NCI-H1092 (cell line): ENCODE data around the gene TYMS.

ENCODE experiments used
- DNase-seq: peaks from one replicate; lab custom pipeline; 2025; lab: John Stamatoyannopoulos, UW

Gene TYMS

DNA sequence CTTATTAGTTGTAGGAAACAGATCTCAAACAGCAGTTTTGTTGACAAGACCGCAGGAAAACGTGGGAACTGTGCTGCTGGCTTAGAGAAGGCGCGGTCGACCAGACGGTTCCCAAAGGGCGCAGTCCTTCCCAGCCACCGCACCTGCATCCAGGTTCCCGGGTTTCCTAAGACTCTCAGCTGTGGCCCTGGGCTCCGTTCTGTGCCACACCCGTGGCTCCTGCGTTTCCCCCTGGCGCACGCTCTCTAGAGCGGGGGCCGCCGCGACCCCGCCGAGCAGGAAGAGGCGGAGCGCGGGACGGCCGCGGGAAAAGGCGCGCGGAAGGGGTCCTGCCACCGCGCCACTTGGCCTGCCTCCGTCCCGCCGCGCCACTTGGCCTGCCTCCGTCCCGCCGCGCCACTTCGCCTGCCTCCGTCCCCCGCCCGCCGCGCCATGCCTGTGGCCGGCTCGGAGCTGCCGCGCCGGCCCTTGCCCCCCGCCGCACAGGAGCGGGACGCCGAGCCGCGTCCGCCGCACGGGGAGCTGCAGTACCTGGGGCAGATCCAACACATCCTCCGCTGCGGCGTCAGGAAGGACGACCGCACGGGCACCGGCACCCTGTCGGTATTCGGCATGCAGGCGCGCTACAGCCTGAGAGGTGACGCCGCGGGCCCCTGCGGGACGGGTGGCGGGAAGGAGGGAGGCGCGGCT is at the start of gene TYMS:
Gene TYMS, plus strand, starts transcription at position 343 of the 690 bp plus-strand sequence. Its CDS starts 90 bp downstream, at position 433.
- peak; percentile 67 for DNase-seq

DNA sequence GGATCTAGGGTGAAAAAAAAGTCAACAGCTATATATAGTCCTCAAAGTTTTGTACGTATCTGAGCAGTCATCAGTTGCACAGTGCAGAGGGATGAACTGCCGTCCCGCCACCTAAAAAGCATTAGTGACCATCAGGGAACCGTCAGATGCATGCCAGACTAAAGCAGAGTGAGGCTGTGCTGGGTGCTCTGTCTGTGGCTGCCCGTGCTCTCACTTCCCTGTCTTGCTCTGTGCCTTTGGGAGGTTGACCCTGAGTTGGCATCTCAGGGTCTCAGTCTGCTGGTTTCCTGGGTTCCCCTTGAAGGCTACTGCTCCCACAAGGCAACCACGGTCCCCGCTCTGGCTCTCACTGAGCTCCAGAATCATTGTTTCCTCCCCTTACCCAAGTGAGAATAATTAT is 49.5 kb upstream of the TYMS start:
- DNase-seq = no peak

DNA sequence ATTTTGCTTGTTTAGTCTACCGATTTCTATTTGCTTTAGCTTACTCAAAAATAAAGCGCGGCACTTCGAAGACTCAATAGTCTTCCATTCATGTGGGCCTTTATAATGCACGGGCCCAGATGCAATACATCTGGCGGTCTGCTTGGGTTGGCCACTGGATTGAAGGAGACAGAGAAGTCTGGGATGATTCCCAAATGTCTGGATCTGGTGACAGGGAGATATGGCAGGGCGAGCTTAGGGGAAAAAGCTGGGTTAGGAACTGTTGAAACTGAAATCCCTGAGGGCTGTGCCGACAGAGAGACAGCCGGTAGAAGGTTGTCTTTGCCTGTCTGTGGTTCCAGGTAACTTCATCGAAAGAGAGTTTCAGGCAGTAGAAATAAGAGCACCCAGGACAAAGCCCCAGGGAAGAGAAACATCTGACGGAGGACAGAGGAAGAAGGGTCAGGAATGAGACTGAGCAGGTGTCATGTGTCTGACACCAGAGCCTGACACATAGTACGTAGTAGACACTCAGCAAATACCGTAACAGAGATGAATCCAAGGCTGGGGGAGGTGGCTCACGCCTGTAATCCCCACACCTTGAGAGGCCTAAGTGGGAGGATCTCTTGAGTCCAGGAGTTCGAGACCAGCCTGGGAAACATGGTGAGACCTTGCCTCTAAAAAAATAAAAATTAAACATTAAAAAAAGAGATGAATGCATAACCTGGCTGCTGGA is 47.1 kb upstream of the TYMS start:
- DNase-seq = no peak

DNA sequence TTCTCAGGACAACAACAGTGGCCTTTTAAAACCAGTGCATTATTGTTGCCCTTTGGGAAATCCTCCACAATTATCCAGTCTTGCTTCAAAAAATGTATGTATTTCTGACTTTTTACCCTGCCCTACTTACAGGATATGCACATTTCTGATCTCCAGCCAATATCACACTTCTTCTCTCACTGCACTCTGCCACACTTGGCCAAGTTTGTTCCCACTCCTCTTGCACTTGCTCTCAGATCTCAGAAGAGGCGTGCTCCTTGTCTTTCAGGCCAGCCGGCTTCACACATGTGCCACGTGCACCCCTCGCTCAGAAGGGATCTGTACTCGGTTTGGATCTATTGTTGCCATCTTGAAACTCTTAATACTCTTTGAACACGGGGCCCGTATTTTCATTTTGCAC is 45.3 kb upstream of the TYMS start:
- no peak for DNase-seq

DNA sequence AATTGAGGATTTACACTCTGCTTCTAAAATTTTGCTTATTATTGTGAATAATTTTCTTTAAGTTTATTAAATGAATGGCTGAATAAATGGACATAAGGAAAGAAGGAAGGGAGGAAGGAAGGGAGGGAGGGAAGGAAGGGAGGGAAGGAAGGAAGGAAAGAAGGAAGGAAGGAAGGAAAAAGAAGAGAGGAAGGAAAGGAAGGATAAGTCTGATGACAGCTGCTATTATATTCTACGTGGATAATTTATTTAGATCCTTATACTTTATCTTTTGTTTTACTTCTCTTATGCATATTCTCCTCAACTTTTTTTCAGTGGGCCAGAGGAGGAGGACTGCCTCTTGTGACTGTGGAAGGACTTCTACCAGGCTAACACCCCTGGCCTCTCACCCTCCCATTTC is 43.3 kb upstream of the TYMS start:
- no peak for DNase-seq

DNA sequence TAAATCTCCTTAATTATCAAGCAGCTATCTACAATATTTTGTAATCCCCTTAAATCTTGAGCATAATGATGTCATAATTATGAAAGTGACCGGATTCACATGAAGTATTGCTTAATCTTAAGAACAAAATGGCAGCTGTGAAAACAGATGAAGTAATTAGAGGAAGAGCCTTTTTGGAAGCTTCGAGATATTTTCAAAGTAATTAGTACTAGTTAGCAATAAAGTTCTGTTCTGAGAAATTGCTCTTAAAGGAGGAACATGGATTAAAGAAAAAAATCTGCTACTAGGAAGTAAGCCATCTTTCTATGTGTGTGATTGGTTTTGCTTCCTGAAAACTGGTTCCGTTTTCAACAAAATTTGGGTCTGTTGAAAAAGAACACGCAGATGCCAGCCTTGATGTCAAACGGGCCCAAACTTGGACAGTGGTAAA is 42.3 kb upstream of the TYMS start:
- DNase-seq = no peak

DNA sequence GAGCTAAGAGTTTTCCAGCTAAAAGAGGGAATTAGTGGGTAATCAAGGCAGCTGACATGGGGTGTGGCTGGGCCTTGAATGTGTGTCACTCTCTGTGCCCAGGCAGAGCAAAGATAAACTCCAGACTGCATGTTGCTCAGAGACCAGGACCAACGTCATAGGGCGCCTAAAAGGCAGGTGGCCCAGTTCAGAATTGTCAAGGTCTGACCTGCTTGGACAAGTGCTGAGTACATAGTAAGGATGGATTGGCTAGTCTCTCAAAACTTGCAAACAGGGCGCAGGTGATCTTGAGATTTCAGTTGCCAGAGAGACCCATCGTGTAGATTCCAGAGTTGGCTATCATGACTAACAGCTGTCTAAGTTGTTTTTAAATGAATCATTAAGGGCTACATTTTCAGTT is 41.7 kb upstream of the TYMS start:
- no peak for DNase-seq

DNA sequence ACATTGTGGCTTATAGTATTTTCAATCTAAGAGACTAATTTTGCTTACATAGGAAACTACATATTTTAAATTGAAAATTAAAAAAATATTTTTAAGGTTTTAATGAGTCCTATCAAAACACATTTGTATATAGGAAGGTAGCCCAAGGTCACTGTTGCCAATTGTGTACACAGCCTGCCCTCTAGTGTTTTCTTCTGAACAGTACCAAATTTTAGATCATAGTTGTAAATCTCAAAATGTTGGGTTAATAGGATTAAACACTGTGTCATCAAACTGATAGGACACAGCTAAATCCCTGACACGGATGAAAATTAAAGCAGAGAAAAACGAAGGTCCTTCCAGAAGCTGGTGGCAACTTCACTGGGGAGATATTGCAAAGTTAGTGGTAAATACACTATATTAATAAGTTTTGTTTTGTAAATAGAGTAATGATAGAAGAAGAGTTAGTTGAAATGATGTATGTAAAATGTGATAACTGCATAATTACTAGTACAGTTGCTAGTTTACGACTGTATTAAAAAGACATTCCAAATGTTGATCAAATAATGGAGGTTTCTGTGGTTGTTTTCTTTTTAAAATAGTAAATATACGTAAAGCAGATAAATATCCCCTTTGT is 41.0 kb upstream of the TYMS start:
- DNase-seq = no peak

DNA sequence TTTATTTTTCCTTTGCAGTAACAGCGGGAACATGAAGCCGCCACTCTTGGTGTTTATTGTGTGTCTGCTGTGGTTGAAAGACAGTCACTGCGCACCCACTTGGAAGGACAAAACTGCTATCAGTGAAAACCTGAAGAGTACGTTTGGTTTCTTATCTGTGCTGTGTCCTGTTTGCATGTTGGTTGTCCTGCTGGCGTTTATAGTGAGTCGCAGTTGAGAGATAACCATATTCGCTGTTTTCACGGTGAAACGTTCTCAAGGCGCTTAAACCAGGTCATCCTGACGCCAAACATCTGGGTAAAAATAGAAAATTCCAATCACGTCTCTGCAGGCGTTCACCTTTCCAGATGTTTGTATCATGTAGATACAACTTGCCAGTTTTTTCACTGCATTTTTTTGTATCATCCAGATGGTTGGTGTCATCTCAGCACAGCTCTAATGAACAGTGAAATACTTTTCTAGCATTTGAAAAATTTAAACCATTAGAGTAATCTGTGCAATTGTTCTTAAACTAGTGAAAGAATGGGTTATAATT is 39.4 kb upstream of the TYMS start:
- DNase-seq = no peak

DNA sequence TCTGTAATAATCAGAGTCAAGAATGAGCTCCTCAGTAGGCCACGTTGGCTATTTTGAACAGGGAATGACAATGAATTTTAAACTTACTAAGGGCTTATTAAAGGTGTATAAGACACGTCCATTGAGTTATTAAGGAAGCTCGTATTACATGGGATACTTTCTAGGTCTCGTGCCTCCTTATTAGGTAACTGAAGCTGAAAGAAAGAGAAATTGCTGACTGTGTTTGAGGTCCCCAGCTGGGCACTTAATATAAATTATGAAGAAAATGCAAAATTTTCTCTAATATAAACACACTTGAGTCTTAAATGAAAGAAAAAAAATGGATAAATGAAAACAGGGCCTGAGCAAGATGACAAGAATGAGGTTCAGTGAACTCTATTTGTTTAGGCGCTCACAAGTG is 38.8 kb upstream of the TYMS start:
- no peak for DNase-seq

DNA sequence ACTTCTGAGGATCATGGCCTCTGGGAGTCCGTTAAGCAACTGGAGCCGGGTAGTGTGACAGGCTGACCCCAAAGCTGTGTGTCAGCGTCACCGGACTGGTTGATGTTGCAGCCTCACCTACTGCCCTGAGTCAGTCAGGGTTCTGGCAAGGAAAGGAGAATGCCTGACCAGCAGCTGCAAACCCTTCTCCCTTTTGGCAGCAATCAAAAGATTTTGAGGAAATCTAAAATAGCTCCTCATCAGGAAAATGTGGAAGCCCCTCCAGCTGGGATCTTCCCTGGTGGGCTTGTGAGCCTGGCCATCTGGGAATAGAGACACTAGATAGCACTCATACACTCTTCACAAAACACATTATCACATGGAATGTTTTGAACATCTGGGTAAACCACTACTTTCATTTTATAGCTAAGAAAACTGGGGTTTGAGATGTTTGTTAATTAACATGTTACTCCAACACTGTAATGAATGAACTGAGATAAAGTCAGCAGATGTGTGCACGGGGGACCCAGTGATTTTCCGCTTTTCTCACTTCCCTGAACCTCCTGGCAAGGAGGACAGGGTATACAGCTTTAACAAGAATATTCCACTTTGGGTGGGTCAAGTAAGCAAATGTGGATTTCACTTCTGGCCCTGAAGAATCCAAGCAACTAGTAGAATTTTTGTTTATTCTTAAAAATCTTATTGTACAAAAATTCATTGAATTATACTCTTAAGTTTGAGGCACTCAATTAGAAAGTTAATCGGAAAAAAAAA is 36.0 kb upstream of the TYMS start:
- DNase-seq = no peak

DNA sequence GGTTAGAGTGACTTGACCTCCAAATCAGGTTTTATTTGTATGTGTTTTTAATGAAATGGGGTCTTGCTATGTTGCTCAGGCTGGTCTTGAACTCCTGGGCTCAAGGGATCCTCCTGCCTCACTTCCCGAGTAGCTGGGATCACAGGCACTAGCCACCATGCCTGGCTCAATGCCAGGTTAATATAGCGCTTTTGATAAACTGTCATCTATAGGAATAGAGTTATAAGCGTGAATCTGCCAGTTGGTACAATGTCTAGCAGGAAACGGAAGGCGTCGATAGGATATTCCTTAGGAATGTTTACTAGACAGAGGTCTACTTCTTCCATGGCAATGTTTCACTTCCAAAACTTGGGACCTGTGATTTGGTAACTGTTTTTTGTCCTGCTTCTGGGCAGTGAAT is 35.2 kb upstream of the TYMS start:
- no peak for DNase-seq

DNA sequence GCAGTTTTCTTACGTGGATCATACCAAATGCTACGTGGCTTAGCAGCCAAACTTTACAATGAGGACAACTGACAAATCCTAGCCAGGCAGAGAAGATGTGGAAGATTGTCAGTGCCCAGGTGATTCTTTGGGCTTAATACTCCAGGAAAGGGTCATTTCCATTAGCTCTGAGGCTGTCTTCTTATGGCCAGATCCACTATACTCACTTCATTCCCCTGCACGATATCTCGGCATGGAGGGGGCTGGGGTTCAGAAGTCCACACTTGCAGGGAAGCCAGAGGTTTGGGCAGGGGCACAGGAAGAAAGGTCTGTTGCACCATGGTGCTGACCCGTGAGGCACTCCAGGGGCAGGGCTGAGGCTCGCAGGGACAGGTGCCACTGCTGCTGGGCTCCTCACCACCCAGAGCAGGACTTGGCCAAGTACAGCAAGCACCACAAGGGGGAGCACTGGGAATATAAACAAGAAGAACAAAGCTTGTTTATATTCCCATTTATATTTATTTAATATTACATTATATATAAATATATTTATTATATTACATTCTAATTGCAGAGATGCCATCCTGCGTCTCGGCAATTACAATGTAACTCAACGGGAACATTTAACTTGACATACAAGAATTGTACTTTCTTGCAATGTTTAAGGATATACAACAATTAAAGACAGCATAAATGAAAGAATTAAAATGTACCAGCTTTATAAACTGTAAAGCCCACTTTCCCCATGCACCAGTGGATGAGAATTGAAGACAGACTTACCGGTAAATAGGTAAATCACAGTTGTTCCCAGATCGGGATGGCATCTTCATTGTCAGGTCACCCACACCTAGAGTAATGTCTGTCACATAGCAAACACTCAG is 33.5 kb upstream of the TYMS start:
- no peak for DNase-seq

DNA sequence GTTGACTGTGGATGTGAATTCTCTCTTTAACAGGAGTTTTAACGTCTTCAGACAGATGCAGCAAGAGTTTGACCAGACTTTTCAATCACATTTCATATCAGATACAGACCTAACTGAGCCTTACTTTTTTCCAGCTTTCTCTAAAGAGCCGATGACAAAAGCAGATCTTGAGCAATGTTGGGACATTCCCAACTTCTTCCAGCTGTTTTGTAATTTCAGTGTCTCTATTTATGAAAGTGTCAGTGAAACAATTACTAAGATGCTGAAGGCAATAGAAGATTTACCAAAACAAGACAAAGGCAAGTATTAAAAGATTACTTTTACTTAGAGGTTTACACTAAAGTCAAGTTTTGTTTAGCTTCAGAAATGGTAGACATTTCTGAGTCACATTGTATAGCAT is 30.2 kb upstream of the TYMS start:
- DNase-seq = no peak

DNA sequence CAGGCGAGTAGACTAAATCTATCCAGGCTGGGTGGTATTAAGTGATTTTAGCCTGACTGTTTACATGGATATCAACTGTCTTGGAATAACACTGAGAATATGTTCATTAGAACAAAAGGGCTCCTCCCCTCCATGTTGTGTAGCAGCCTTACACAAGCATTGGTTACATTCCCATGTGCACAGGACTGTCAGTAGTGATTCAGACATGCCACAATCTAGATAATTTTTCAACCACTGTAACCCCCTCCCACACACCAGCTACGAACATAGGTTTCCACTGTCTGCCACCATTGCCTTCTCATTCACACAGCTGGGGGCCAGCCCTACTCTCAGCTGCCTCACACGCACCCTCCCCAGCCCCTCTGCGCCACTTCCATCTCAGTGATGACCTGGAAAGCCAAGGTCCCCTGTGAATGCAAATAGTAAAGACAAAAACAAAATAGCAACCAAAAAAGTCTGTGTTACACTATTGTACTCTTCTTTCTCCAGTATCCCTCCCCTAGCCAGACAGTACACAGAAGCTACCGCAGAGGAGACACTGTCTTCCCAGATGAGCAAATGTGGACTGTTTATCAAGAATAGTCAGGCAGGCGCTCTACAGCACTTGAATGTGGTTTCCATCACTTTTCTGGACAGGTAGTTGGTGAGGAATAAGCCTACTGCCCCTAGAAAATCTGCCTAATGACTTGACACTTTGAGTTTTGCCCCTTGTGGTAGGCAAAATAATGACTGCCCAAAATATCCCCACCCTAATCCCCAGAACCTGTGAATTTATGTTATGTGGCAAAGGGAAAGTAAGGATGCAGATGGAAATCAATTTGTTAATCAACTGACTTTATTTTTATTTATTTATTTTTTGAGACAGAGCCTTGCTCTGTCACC is 27.9 kb upstream of the TYMS start:
- no peak for DNase-seq

DNA sequence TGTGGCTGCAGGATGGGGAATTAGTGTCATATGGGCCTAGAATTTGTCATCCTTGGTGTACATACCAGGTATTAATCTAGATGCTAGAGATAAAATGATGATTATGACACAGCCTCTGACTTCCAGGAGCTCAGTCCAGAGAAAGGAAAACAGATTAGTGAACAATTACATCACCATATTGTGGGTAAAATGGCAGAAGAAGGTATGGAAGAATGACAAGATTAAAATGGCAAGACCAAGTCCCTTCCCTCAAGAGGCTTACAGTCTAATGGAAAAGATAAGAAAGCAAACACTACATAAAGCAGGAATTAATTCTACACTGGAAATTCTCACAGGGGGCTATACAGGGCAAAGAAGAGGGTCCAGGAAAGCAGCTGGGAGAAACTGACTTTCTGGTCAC is 25.9 kb upstream of the TYMS start:
- DNase-seq = no peak

DNA sequence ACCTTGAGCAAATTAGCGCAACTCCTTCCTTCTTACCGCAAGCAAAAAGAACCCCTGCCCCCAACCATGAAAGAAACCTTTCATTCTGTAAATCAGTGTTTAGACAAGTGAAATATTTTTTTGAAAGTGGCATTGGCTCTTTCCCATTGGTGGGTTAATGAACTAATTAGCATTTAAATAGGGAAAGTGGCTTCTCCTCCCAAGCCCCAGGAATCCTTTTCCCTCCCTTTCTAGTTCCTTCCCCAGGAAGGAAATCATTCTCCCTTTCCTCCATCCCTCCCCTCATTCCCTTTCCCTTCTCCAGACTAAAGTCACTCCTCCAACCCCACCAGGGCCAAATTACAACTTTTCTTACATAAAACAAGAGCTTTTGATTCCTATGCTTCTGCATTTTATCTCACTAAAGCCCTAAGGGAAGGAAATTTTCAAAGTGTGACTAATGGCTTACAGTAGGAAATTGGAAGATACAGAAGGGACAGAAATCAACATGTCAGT is 22.9 kb upstream of the TYMS start:
- no peak for DNase-seq

DNA sequence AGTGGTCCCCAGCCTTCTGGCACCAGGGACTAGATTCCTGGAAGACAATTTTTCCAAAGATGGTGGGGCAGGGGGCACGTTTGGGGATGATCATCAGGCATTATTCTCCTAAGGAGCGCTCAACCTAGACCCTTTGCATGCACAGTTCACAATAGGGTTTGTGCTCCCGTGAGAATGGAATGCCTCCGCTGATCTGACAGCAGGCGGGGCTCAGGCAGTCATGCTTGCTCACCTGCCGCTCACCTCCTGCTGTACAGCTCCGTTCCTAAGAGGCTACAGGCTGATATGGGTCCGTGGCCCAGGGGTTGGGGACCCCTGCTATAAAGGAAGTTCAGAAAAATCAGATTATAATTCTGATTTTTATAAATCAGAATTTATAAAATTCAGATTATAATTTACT is 22.3 kb upstream of the TYMS start:
- DNase-seq = no peak

DNA sequence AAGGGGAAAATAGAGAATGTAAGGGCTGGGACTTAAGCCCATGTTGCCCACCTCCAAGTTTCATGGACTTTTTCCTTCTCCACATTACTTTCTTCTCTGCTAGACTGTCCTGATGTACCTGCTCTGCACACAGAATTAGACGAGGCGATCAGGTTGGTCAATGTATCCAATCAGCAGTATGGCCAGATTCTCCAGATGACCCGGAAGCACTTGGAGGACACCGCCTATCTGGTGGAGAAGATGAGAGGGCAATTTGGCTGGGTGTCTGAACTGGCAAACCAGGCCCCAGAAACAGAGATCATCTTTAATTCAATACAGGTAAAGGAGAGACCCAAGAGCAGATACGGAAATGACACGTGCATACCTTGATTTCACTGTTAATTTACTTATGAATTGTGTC is 16.2 kb upstream of the TYMS start:
- no peak for DNase-seq

DNA sequence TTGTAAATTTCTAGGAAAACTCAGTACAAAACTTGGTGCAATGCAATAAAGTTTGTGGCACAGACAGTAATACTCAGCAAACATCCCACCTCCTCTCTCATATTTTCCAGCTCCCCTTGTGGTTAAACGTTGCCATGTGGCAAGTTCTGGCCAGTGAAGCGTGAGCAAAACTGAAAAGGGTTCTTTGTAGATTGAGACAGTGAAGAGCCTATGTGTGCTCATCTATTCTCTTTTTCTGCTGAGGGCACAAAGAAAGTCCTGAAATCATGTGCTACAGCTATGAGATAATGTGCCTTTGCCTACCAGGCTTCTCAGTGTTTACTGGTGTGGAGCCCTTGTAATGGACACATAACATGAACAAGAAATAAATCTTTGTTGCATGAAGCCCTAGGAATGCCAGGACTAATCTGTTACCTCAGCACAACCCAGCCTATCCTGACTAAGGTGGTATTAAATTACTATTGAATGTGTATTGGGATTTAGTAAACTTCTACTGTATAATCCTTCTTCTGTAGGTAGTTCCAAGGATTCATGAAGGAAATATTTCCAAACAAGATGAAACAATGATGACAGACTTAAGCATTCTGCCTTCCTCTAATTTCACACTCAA is 13.0 kb upstream of the TYMS start:
- DNase-seq = no peak
